Measurements from ENCODE around the gene MPND.
"Not testable (repeated sequence)": the region's sequence is repeated elsewhere in the genome, so short reads cannot be mapped to it uniquely, and the experiment has no call there.

MPND gene

GRCh38 chr19:4346020-4346383 lies 2.6 kb downstream of the MPND start:
- no peak for TF ChIP-seq CTCF (IDR thresholded peaks at IDR 0.05)
- Histone ChIP-seq H3K79me2 (peaks cover 2% of the 10 kb centered on the region), H3K4me2 (ENCODE audit: low read length) (no peak overlapping the region), H3K4me3 (ENCODE audit: low read depth, low read length) (no peak overlapping the region), H3K27me3 (ENCODE audit: control insufficient read depth, insufficient read depth, low read length) (no peaks in the 10 kb centered on the region), H3K36me3 (ENCODE audit: control insufficient read depth, insufficient read depth, low read length) (no peaks in the 10 kb centered on the region), H2AFZ (no peak overlapping the region), H3K9me3 (ENCODE audit: control insufficient read depth, low read length) (no peaks in the 10 kb centered on the region), H3K4me1 (no peaks in the 10 kb centered on the region), H3K27ac (no peak overlapping the region), H3K9ac (no peak overlapping the region)

- Histone ChIP-seq H3K79me2 (peaks cover 2% of the 10 kb centered on the region), H2AFZ (no peak overlapping the region), H3K9ac (no peak overlapping the region), H3K4me1 (peaks cover 5% of the 10 kb centered on the region), H3K27me3 (ENCODE audit: control insufficient read depth, insufficient read depth, low read length) (no peaks in the 10 kb centered on the region), H3K4me2 (ENCODE audit: low read length) (no peak overlapping the region), H3K9me3 (ENCODE audit: control insufficient read depth, low read length) (no peaks in the 10 kb centered on the region), H3K36me3 (ENCODE audit: control insufficient read depth, insufficient read depth, low read length) (no peaks in the 10 kb centered on the region), H3K27ac (no peak overlapping the region), H3K4me3 (ENCODE audit: low read depth, low read length) (no peak overlapping the region)
- no peak for TF ChIP-seq CTCF (IDR thresholded peaks at IDR 0.05)
These were observed 4.2 kb downstream of the MPND start for GRCh38 chr19:4347521-4347920.

- H3K9me3 ChIP-seq (ENCODE audit: control insufficient read depth, low read length); H3K27ac ChIP-seq; H3K9ac ChIP-seq; H3K4me2 ChIP-seq (ENCODE audit: low read length); H3K27me3 ChIP-seq (ENCODE audit: control insufficient read depth, insufficient read depth, low read length); H3K4me3 ChIP-seq (ENCODE audit: low read depth, low read length); H3K4me1 ChIP-seq; H3K36me3 ChIP-seq (ENCODE audit: control insufficient read depth, insufficient read depth, low read length); H2AFZ ChIP-seq; H3K79me2 ChIP-seq: not testable (repeated sequence)
These were observed 5.9 kb downstream of the MPND start for GRCh38 chr19:4349225-4349624.

GRCh38 chr19:4350111-4350510 lies 6.7 kb downstream of the MPND start:
- H3K27me3 ChIP-seq (ENCODE audit: control insufficient read depth, insufficient read depth, low read length): no peaks in the 10 kb centered on the region
- no peak overlapping the region for H2AFZ ChIP-seq
- H3K4me3 ChIP-seq (ENCODE audit: low read depth, low read length): no peak overlapping the region
- H3K9ac ChIP-seq: no peak overlapping the region
- no peak overlapping the region for H3K4me2 ChIP-seq (ENCODE audit: low read length)
- H3K36me3 ChIP-seq (ENCODE audit: control insufficient read depth, insufficient read depth, low read length): no peaks in the 10 kb centered on the region
- peaks cover 5% of the 10 kb centered on the region for H3K4me1 ChIP-seq
- H3K79me2 ChIP-seq: peaks cover 2% of the 10 kb centered on the region
- H3K27ac ChIP-seq: no peak overlapping the region
- TF ChIP-seq CTCF (IDR thresholded peaks at IDR 0.05): no peak
- no peaks in the 10 kb centered on the region for H3K9me3 ChIP-seq (ENCODE audit: control insufficient read depth, low read length)

- TF ChIP-seq CTCF (IDR thresholded peaks at IDR 0.05): no peak
These were observed 7.4 kb downstream of the MPND start for GRCh38 chr19:4350726-4351125.

More at GRCh38 chr19:4350726-4351125, 7.4 kb downstream of the MPND start:
- Histone ChIP-seq H3K27me3 (ENCODE audit: control insufficient read depth, insufficient read depth, low read length) (no peaks in the 10 kb centered on the region), H3K4me2 (ENCODE audit: low read length) (no peak overlapping the region), H3K9me3 (ENCODE audit: control insufficient read depth, low read length) (no peaks in the 10 kb centered on the region), H3K27ac (no peak overlapping the region), H3K4me1 (peaks cover 5% of the 10 kb centered on the region), H3K36me3 (ENCODE audit: control insufficient read depth, insufficient read depth, low read length) (no peaks in the 10 kb centered on the region), H3K4me3 (ENCODE audit: low read depth, low read length) (no peak overlapping the region), H3K9ac (no peak overlapping the region), H3K79me2 (peaks cover 2% of the 10 kb centered on the region), H2AFZ (no peak overlapping the region)
